MCF 10A (cell line): Measurements from ENCODE around the gene FBLN1. TPM values are rescaled to one million over a fixed set of nuclear protein-coding genes. Genes with fewer than 3 reads are reported as not detected.
"Not testable (repeated sequence)": the region's sequence is repeated elsewhere in the genome, so short reads cannot be mapped to it uniquely, and the experiment has no call there.

ENCODE experiments used
- BruUV-seq: library from RNA; stranded (reverse); fragments of 400-500 nt; replicated peaks from 2 replicates; lab custom pipeline; 2021; lab: Mats Ljungman, UMichigan
- CTCF ChIA-PET: fragments of 300-600 bp; sonication (Branson Sonifier 250); formaldehyde crosslinking; extraction: SDS; loops from one replicate; lab custom pipeline; 2021; ENCODE audit warnings: antibody characterized with exemption, inconsistent platforms; lab: Yijun Ruan, JAX
- POLR2A ChIA-PET: fragments of 300-600, 350-650 bp; sonication (Branson Sonifier 250); formaldehyde crosslinking; extraction: SDS; loops from one replicate; lab custom pipeline; 2020; ENCODE audit warnings: antibody characterized with exemption, inconsistent platforms; lab: Yijun Ruan, JAX
- DNase-seq: peaks from one replicate; pipeline ENCODE4 v3.0.0-alpha.2; 2018; ENCODE audit not compliant: unreplicated experiment
- H3K27ac Mint-ChIP-seq: one replicate; pipeline ENCODE4 v1.8.0; 2022; ENCODE audit warnings: mild to moderate bottlenecking, low read depth, mixed read lengths; ENCODE audit not compliant: unreplicated experiment
- H3K27me3 Mint-ChIP-seq: one replicate; pipeline ENCODE4 v1.8.0; 2022; ENCODE audit warnings: mixed read lengths; ENCODE audit not compliant: insufficient read depth, unreplicated experiment
- H3K36me3 Mint-ChIP-seq: one replicate; pipeline ENCODE4 v1.8.0; 2022; ENCODE audit warnings: mild to moderate bottlenecking, moderate library complexity, mixed read lengths; ENCODE audit not compliant: insufficient read depth, unreplicated experiment
- H3K4me1 Mint-ChIP-seq: one replicate; pipeline ENCODE4 v1.8.0; 2022; ENCODE audit warnings: mixed read lengths; ENCODE audit not compliant: insufficient read depth, unreplicated experiment
- H3K4me3 Mint-ChIP-seq: one replicate; pipeline ENCODE4 v1.8.0; 2022; ENCODE audit warnings: mild to moderate bottlenecking, moderate library complexity, mixed read lengths; ENCODE audit not compliant: unreplicated experiment
- H3K9me3 Mint-ChIP-seq: one replicate; pipeline ENCODE4 v1.8.0; 2022; ENCODE audit warnings: mixed read lengths; ENCODE audit not compliant: unreplicated experiment
- intact Hi-C: fragments of 100-400 bp; cut with micrococcal nuclease; formaldehyde crosslinking; loops from 2 replicates; pipeline ENCODE4 v1.14.1; 2022
- total RNA-seq: library from RNA; stranded (reverse); gene quantifications from 2 replicates; pipeline ENCODE4 v1.2.3, GENCODE V29; 2022
- TF ChIP-seq, protein P1 (sequence below): fragments of 200-600 bp; IDR thresholded peaks from one replicate; pipeline ENCODE4 v1.8.0; 2022; ENCODE audit warnings: antibody characterized with exemption, mild to moderate bottlenecking; ENCODE audit not compliant: unreplicated experiment

FBLN1 gene
- total RNA-seq, 1 experiment from 2014 or later = 110 TPM

DNA sequence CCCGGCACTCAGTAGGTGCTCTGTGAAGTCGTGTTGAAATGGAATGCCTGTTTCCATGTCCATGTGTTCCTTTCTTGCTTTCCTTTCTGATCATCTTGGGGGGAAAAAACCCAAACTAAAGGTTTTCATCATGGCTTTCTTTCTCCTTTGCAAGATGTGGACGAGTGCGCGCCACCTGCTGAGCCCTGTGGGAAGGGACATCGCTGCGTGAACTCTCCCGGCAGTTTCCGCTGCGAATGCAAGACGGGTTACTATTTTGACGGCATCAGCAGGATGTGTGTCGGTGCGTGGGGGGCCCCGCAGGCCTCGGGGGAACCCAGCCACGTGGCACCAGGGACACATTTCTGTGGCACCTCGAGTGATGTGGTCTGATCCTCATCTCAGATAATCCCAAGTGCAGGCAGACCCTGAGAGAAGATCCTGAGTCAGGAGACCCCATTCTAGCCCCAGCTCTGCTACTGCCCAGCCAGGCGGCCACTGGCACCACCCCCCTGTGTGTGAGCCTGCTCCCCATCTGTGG is 39.4 kb downstream of the FBLN1 start:
- ChIA-PET POLR2A (interaction anchor here (1.6 kb wide), 1 partner anchor 101 kb away, joined by 3 read pairs; no protein-coding TSS in a partner anchor), CTCF (interaction anchor here (0.6 to 1.3 kb wide), 2 partner anchors 100 to 533 kb away, joined by 3 read pairs; no protein-coding TSS in a partner anchor)
- TF ChIP-seq, protein P1, sequence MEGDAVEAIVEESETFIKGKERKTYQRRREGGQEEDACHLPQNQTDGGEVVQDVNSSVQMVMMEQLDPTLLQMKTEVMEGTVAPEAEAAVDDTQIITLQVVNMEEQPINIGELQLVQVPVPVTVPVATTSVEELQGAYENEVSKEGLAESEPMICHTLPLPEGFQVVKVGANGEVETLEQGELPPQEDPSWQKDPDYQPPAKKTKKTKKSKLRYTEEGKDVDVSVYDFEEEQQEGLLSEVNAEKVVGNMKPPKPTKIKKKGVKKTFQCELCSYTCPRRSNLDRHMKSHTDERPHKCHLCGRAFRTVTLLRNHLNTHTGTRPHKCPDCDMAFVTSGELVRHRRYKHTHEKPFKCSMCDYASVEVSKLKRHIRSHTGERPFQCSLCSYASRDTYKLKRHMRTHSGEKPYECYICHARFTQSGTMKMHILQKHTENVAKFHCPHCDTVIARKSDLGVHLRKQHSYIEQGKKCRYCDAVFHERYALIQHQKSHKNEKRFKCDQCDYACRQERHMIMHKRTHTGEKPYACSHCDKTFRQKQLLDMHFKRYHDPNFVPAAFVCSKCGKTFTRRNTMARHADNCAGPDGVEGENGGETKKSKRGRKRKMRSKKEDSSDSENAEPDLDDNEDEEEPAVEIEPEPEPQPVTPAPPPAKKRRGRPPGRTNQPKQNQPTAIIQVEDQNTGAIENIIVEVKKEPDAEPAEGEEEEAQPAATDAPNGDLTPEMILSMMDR = no peak
- Mint-ChIP-seq H3K27ac (peak overlapping the region; percentile 49), H3K27me3 (no peaks in the 10 kb centered on the region), H3K4me1 (peaks cover 34% of the 10 kb centered on the region), H3K4me3 (no peak overlapping the region), H3K36me3 (peaks cover 38% of the 10 kb centered on the region), H3K9me3 (no peaks in the 10 kb centered on the region)
- no peak for DNase-seq
- intact Hi-C loops = no loop called here
- BruUV-seq = no TSS peak

DNA sequence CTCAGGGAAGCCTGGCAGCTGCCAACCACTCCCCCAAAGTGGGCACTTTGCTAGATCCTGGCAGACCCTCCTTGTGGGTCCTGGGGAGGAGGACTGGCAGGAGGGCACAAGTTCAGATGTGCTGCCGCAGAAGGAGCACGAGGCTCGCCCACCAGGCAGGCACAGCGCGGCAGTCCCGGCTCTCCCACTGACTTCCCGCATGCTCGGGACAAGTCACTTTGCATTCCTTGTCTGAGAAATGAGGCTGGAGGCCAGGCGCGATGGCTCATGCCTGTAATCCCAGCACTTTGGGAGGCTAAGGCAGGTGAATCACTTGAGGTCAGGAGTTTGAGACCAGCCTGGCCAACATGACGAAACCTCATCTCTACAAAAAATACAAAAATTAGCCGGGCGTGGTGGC is 40.1 kb downstream of the FBLN1 start:
- BruUV-seq, H3K9me3 Mint-ChIP-seq, H3K27me3 Mint-ChIP-seq, DNase-seq, intact Hi-C loops, H3K27ac Mint-ChIP-seq, POLR2A ChIA-PET: not testable (repeated sequence)
- Mint-ChIP-seq H3K4me1 (peaks cover 34% of the 10 kb centered on the region), H3K4me3 (peak overlapping the region; percentile 33), H3K36me3 (peaks cover 38% of the 10 kb centered on the region)
- CTCF ChIA-PET = interaction anchor here (1.1 kb wide), 1 partner anchor 11 kb away, joined by 3 read pairs; no protein-coding TSS in a partner anchor

DNA sequence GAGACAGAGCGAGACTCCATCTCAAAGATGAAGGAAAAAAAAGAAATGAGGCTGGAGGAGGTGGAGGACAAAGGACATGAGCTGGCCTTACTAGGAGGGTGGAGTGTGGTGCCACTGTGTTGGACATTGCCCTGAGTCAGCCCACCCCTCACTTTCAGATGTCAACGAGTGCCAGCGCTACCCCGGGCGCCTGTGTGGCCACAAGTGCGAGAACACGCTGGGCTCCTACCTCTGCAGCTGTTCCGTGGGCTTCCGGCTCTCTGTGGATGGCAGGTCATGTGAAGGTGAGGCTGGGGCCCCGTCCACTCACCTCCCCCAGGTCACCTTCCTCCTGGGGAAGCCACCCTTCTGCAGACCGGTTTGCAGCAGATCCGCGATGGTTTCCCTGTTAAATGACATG is 40.6 kb downstream of the FBLN1 start:
- no TSS peak for BruUV-seq
- CTCF ChIA-PET = interaction anchor here (1.1 kb wide), 1 partner anchor 11 kb away, joined by 3 read pairs; no protein-coding TSS in a partner anchor
- H3K27ac Mint-ChIP-seq = peak overlapping the region; percentile 87
- no peaks in the 10 kb centered on the region for H3K27me3 Mint-ChIP-seq
- H3K9me3 Mint-ChIP-seq = no peaks in the 10 kb centered on the region
- H3K4me3 Mint-ChIP-seq = peak overlapping the region; percentile 33
- POLR2A ChIA-PET = no interaction called here
- peaks cover 32% of the 10 kb centered on the region for H3K4me1 Mint-ChIP-seq
- intact Hi-C loops = no loop called here
- no peak for DNase-seq
- TF ChIP-seq, protein P1 = no peak
- H3K36me3 Mint-ChIP-seq = peaks cover 43% of the 10 kb centered on the region

DNA sequence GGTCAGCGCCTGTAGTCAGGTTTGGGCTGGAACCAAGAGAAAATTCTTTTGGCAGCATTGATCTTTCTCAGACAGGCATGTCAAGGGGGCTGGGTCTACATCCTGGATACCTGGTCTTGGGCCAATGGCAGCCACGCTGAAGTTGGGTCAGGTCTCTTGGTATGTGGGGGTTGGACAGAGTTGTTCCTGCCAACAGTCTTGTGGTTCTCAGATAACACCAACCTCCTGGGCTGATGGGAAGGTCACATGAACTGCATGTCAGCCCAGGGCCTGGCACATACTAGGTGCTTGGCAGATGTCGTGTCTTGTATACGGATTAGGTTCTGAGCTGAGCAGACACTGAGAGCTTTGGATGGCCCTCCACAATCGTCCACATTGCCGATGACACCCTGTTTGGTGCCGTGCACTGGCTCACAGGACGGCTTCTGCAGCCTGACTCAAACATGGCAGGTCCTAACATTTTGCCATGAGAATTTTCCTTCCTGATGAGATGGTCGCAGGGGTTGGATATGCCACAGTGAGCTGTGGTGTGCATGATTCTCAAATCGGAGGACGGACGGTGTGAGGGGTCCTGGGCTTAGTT is 42.0 kb downstream of the FBLN1 start:
- Mint-ChIP-seq H3K36me3 (peaks cover 51% of the 10 kb centered on the region), H3K4me3 (peak overlapping the region; percentile 33), H3K4me1 (peaks cover 38% of the 10 kb centered on the region), H3K9me3 (no peaks in the 10 kb centered on the region), H3K27ac (peak overlapping the region; percentile 87), H3K27me3 (no peaks in the 10 kb centered on the region)
- DNase-seq = peak; percentile 89
- ChIA-PET POLR2A (interaction anchor here (2.0 kb wide), 1 partner anchor 76 kb away, joined by 8 read pairs; no protein-coding TSS in a partner anchor), CTCF (interaction anchor here (0.8 to 1.3 kb wide), 2 partner anchors 9 to 275 kb away, joined by 4 to 5 read pairs; no protein-coding TSS in a partner anchor)
- no TSS peak for BruUV-seq
- TF ChIP-seq, protein P1 = no peak
- intact Hi-C loops = no loop called here
